Smooth muscle cell of trachea (primary cell): ENCODE results near the gene NFATC2. TPM values are rescaled to one million over a fixed set of nuclear protein-coding genes. Genes with fewer than 3 reads are reported as not detected.

Source experiments
- total RNA-seq: library from RNA; depleted of rRNA; stranded (reverse); fragments of >200 nt; gene quantifications from 2 replicates; pipeline ENCODE4 v1.2.1, GENCODE V29; 2014

NFATC2 gene
- total RNA-seq = under 0.01 and 0.17 TPM in 2 replicates

GRCh38 chr20:51542571-51543421, at the start of gene NFATC2:
Gene NFATC2 (minus strand): TSS chr20:51542719. CDS start chr20:51542499, 220 bp downstream.

Other genes starting within 250 kb of the NFATC2 start
- gene ATP9A, start 225.7 kb upstream of the NFATC2 start, total RNA-seq = 69.4 and 96.8 TPM in 2 replicates